NOMO-1 treated with DMSO at 0.1 percent for 48 hours (cell line): ENCODE measurements around the gene FBXO4.
"Not testable (repeated sequence)": the region's sequence is repeated elsewhere in the genome, so short reads cannot be mapped to it uniquely, and the experiment has no call there.

Source experiments
- DNase-seq: peaks from one replicate; lab custom pipeline; 2025; ENCODE audit not compliant: unreplicated experiment; lab: John Stamatoyannopoulos, UW

The FBXO4 gene

DNA sequence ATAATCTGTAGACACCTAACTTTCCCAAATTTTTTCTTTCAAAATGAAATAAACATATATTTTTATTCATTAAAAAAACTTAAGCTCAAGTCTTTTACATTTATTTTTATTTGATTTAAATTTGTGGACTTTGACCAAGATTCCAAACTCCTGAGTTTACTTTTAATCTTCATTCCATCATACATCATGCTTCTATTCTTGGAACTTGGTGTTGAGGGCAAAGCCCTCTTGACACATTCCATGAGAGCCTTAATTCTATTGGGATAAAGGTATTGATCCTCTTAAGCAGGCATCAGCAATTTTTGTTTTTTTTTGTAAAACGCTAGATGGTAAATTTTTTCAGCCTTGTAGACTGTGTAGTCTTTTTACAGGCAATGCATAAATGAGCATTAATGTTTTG lies 53.6 kb downstream of the FBXO4 start:
- no peak for DNase-seq

DNA sequence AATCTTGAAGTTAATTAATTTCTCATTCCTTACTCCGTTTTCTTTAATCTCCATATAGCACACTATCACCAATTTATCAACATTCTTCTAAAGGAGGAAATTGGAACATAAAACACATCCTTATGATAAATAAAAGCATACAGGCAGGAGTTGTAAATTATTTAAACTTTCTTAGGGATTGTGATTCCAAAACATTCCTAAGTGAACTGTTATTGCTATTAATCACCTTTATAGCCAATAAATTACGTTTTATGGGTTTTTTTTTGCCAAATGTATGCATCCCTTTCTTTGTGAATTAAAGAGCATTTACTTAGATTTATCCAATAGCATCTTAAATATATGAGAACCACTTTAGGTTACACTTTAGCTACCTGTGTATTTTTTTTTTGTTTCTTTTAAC lies 55.3 kb downstream of the FBXO4 start:
- no peak for DNase-seq

- DNase-seq: no peak
These were observed 55.8 kb downstream of the FBXO4 start for GRCh38 chr5:41980870-41981269.

GRCh38 chr5:41982858-41983257 lies 57.8 kb downstream of the FBXO4 start:
- DNase-seq: not testable (repeated sequence)

GRCh38 chr5:41983284-41983683 lies 58.2 kb downstream of the FBXO4 start:
- DNase-seq: no peak

GRCh38 chr5:41985945-41986695 lies 61.0 kb downstream of the FBXO4 start:
- DNase-seq: no peak
